Chondrocyte (in vitro differentiated cells): ENCODE measurements around the gene RASL10B. TPM values are rescaled to one million over a fixed set of nuclear protein-coding genes. Genes with fewer than 3 reads are reported as not detected.
A peak's percentile ranks its signal among the peaks of the same experiment; 100 is the strongest.

Source experiments
- DNase-seq: peaks from one replicate; pipeline ENCODE4 v3.0.0; 2021; ENCODE audit warnings: mixed read lengths, low spot score
- H3K27ac Mint-ChIP-seq: one replicate; pipeline ENCODE4 v1.8.0; 2021; ENCODE audit warnings: mild to moderate bottlenecking, moderate library complexity, mixed read lengths; ENCODE audit not compliant: unreplicated experiment
- H3K27me3 Mint-ChIP-seq: 2 replicates; pipeline ENCODE4 v1.8.0; 2021; ENCODE audit warnings: low read depth, mixed read lengths
- H3K36me3 Mint-ChIP-seq: 2 replicates; pipeline ENCODE4 v1.8.0; 2021; ENCODE audit warnings: low read depth, mixed read lengths
- H3K4me1 Mint-ChIP-seq: 2 replicates; pipeline ENCODE4 v1.8.0; 2021; ENCODE audit warnings: low read depth, mild to moderate bottlenecking, mixed read lengths
- H3K4me3 Mint-ChIP-seq: one replicate; pipeline ENCODE4 v1.8.0; 2021; ENCODE audit warnings: mild to moderate bottlenecking, moderate library complexity, mixed read lengths; ENCODE audit not compliant: unreplicated experiment
- H3K9me3 Mint-ChIP-seq: 2 replicates; pipeline ENCODE4 v1.8.0; 2021; ENCODE audit warnings: low read depth, mixed read lengths
- CTCF ChIP-seq: fragments of 200-600 bp; sonication (generic); IDR thresholded peaks from 2 replicates; pipeline ENCODE4 v1.5.0; 2021; ENCODE audit warnings: antibody characterized with exemption, mild to moderate bottlenecking, moderate library complexity
- total RNA-seq: library from RNA; stranded (reverse); gene quantifications from 3 replicates; pipeline ENCODE4 v1.2.1, GENCODE V29; 2021

Gene RASL10B
- total RNA-seq, 1 donor from 2014 or later, result 21.3 TPM

DNA sequence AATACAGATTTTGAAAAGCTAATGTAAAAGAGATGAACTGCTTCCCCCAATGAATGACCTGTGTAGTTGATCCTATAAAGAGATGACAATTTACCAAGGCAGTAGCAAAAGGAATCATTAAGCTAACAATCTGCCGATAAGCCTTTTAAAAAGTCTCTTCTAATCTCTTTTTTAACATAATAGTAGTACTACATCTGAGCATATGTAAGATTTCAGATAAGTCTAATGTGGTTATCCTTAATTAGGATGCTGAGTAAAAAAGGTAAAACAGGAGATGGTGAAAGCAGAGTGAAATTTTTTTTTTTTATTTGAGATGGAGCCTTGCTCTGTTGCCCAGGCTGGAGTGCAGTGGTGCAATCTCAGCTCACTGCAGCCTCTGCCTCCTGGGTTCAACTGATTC lies 26.2 kb upstream of the RASL10B start:
- Mint-ChIP-seq H3K36me3 (peaks cover 8% of the 10 kb centered on the region), H3K9me3 (no peaks in the 10 kb centered on the region), H3K27me3 (no peaks in the 10 kb centered on the region), H3K4me1 (peaks cover 45% of the 10 kb centered on the region), H3K27ac (peak overlapping the region; percentile 6), H3K4me3 (no peak overlapping the region)
- DNase-seq, result no peak
- no peak for TF ChIP-seq CTCF

- Mint-ChIP-seq H3K36me3 (peaks cover 8% of the 10 kb centered on the region), H3K27me3 (no peaks in the 10 kb centered on the region), H3K27ac (peak overlapping the region; percentile 41), H3K9me3 (no peaks in the 10 kb centered on the region), H3K4me3 (no peak overlapping the region), H3K4me1 (peaks cover 48% of the 10 kb centered on the region)
- no peak for DNase-seq
- no peak for TF ChIP-seq CTCF
Measured at GRCh38 chr17:35705705-35706104, 25.7 kb upstream of the RASL10B start.

GRCh38 chr17:35708149-35708548 lies 23.3 kb upstream of the RASL10B start:
- Mint-ChIP-seq H3K4me3 (no peak overlapping the region), H3K36me3 (peaks cover 8% of the 10 kb centered on the region), H3K4me1 (peaks cover 32% of the 10 kb centered on the region), H3K9me3 (no peaks in the 10 kb centered on the region), H3K27me3 (no peaks in the 10 kb centered on the region), H3K27ac (peak overlapping the region; percentile 30)
- no peak for TF ChIP-seq CTCF
- DNase-seq, result no peak

GRCh38 chr17:35708951-35709350 lies 22.5 kb upstream of the RASL10B start:
- Mint-ChIP-seq H3K36me3 (peaks cover 8% of the 10 kb centered on the region), H3K4me3 (no peak overlapping the region)

GRCh38 chr17:35709874-35710273 lies 21.6 kb upstream of the RASL10B start:
- H3K9me3 Mint-ChIP-seq, result no peaks in the 10 kb centered on the region
- TF ChIP-seq CTCF, result no peak
- DNase-seq, result no peak
- H3K36me3 Mint-ChIP-seq, result peaks cover 8% of the 10 kb centered on the region
- H3K27ac Mint-ChIP-seq, result peak overlapping the region; percentile 89
- no peak overlapping the region for H3K4me3 Mint-ChIP-seq
- H3K4me1 Mint-ChIP-seq, result peaks cover 32% of the 10 kb centered on the region
- H3K27me3 Mint-ChIP-seq, result no peaks in the 10 kb centered on the region

More at GRCh38 chr17:35708951-35709350, 22.5 kb upstream of the RASL10B start:
- no peak for TF ChIP-seq CTCF
- H3K27ac Mint-ChIP-seq, result peak overlapping the region; percentile 45
- no peaks in the 10 kb centered on the region for H3K9me3 Mint-ChIP-seq
- no peaks in the 10 kb centered on the region for H3K27me3 Mint-ChIP-seq
- no peak for DNase-seq
- H3K4me1 Mint-ChIP-seq, result peaks cover 32% of the 10 kb centered on the region
